GM18526 (cell line): ENCODE results near the gene EVI5L.

ENCODE experiments used
- POLR2A ChIP-seq: IDR thresholded peaks from 3 replicates; pipeline ENCODE4 v1.6.1; 2011; ENCODE audit not compliant: insufficient read length; ENCODE audit errors: extremely low read depth

Gene EVI5L

GRCh38 chr19:7829561-7830271 lies at the start of gene EVI5L:
EVI5L (plus strand) TSS chr19:7830218; CDS start chr19:7846543, 16,325 bp downstream.
- TF ChIP-seq POLR2A: no peak

- TF ChIP-seq POLR2A: no peak
Observed at GRCh38 chr19:7781157-7781556, 48.9 kb upstream of the EVI5L start.

- TF ChIP-seq POLR2A: no peak
Observed at GRCh38 chr19:7783991-7784423, 46.0 kb upstream of the EVI5L start.

- no peak for TF ChIP-seq POLR2A
Observed at GRCh38 chr19:7784856-7785255, 45.2 kb upstream of the EVI5L start.

- no peak for TF ChIP-seq POLR2A
Observed at GRCh38 chr19:7787141-7787540, 42.9 kb upstream of the EVI5L start.

- no peak for TF ChIP-seq POLR2A
Observed at GRCh38 chr19:7787602-7788177, 42.3 kb upstream of the EVI5L start.

DNA sequence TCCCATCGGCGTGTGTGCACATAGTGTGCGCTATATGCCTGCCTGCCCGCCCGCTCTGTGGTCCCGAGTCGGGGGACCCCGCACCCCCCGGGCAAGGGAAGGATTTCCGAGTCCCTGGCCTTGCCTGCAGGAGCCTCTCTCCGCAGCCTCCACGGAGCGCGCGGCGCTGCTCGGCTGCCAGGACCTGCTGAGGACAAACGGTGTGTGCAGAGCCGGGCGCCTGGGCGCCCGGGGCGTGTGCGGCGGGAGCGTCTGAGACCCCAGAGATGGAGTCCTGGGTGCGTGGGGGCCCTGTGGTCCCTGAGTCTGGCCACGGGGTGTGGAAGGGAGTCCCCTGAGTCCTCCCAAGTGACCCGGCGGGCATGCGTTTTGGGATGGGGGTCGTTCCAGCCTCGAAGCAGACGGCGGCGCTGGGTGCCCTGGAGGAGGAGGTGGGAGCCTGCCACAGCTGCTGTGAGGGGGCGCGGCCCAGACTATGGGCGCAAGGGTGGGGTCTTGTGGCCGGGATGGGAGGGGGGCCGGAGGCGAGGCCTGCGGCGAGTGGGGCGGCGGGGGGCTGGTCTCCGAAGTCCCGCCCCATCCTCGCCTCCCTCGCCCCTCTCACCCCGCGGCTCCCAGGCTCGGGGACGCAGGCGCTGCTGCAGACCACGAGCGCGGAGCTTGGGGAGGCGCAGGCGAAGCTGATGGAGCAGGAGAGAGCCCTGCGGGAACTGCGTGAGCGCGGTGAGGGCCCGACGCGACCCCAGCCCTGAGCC lies 41.7 kb upstream of the EVI5L start:
- no peak for TF ChIP-seq POLR2A

DNA sequence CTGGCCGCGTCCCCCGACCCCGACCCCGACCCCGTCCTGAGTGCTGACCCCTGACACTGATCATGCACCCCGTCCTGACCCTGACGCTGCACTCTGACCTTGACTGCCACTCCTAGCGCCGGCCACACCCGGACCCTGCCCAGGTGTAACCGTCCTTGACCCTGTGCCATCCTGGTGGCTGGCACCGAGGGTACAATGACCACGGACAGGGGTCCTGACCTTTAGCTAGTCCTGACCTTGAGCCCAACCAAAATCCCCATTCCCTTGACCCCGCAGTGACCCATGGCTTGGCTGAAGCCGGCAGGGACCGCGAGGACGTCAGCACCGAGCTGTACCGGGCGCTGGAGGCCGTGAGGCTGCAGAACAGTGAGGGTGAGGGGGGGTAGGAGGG lies 41.1 kb upstream of the EVI5L start:
- no peak for TF ChIP-seq POLR2A

GRCh38 chr19:7789447-7789846 lies 40.6 kb upstream of the EVI5L start:
- no peak for TF ChIP-seq POLR2A

DNA sequence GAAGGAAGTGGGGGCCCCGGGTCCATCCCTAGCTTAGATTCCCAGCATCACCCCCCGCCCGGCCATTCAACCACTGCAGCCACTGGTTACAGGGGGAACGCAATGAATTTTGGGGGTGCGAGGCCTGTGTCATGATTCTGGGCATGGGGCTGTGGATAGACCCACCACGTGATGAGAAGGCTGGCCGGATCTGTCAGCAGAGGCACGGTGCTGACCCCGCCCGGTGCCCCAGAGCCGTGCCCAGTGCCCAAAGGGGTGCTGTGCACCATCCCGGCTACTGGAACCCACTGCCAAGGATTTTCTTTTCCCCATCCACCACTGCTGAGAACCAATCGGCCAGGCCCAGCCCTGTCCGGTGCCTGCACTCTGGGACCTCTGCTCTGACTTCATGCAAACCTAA lies 39.6 kb upstream of the EVI5L start:
- TF ChIP-seq POLR2A: no peak

- no peak for TF ChIP-seq POLR2A
Observed at GRCh38 chr19:7792281-7792680, 37.7 kb upstream of the EVI5L start.

DNA sequence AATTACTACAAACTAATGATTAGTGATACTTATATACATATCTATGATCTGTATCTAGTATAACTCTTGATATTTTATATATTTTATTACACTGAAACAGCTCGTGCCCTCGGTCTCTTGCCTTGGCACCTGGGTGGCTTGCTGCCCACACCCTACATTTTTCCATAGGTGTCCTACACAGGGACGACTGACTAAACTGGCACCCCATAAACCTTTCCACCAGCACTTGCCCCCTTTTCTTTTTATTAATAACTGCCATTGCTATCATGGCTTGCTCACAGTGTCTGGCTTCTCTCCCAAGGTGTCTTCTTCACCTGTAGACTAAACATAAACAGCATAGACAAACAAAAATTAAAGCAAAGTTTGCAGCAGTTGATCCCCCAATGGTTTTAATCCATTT lies 36.5 kb upstream of the EVI5L start:
- no peak for TF ChIP-seq POLR2A

DNA sequence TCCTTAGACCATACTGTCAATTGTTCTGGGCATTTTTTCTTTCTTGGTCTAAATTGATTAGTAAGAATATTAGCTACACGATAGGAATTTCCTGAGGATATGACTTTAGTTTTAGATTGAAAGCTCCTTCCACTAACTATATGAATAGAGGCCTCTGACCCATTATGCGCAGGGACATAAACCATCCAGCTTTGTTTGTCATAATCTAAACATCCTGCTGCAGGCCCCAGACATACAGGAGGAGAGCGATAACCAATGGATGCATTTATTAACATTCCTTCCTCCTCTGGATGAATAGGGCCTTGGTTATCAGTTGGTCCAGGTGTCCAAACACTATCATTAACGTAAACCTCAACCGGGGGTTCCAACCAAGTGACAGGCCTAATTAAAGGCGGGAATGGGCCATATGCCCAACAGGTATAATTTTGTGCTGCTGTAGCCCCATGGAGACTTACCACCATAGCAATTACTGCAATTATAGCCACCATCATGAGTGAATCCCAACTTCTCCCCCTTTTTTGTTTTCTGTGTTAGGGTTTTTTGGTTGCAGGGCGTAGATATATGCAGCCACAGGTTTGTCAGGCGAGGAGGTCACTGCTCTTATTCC lies 34.4 kb upstream of the EVI5L start:
- TF ChIP-seq POLR2A: no peak

GRCh38 chr19:7799640-7800355 lies 30.2 kb upstream of the EVI5L start:
- TF ChIP-seq POLR2A: no peak

DNA sequence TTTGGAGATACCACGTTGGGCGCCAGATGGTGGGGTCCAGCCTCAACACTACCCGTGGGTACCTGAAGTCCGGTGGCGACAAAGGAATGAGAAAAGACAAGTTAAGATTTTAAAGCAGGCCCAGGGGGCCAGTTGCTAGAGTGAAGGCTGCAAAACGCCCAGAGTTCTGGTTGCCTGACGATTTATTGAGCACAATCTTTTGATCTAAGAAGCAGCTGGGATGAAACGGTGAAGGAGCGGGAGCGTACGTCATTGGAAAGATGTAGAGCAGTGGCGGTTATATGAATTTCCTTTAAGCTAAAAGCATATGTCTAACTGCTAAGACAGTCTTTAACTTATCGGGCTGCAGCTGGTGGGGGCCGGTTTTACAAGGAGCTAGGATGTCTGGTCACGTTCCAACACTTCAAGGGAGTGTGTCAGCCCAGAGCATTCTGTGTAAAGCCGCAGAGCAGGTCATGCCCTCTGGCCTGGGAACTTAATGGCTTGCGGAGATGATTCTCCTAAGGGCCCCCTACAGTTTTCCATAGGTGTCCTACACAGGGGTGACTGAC lies 28.9 kb upstream of the EVI5L start:
- no peak for TF ChIP-seq POLR2A
